Ovary (tissue), 3 donors: ENCODE data around the gene SAMD9.

Experiments used
- EP300 ChIP-seq: sonication (generic); formaldehyde crosslinking; IDR thresholded peaks from one replicate; pipeline ENCODE4 v1.6.1; 2017; ENCODE audit warnings: antibody characterized with exemption
- POLR2A ChIP-seq: fragments of 450-650 bp; IDR thresholded peaks from one replicate; pipeline ENCODE4 v1.6.1; 2017; ENCODE audit warnings: antibody characterized with exemption, mild to moderate bottlenecking, moderate library complexity
- TF ChIP-seq, protein P1 (sequence below), 3 donors: fragments of 450-650 bp in 2 of 3; fragments of 200-600 bp in 1 of 3; IDR thresholded peaks; one replicate each; pipeline versions ENCODE4 v1.5.1 to v1.8.0; 2016 to 2022; ENCODE audit warnings: antibody characterized with exemption in 3 of 3, mild to moderate bottlenecking in 1 of 3
- donor health status: DM: no; HTN: no; CAD: no.

DNA sequence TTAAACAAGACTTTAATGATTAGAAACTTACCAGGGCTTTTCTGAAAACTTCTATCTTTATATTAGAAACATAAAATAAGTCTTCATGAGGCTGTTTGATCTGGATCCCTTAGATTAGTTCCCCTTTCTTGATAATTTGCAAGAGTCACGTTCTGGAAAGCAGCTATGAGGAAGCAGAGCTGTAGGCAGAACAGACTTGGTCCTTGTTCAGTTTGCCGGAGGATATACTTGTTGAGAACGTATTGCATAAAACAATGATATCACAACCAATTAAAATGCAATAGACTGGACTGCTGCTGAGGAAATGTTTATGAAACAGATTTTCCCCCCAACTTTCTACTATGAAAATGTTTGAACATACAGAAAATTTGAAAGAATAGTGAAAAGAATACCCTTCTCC, 27.6 kb upstream of the SAMD9 start:
- TF ChIP-seq, protein P1, sequence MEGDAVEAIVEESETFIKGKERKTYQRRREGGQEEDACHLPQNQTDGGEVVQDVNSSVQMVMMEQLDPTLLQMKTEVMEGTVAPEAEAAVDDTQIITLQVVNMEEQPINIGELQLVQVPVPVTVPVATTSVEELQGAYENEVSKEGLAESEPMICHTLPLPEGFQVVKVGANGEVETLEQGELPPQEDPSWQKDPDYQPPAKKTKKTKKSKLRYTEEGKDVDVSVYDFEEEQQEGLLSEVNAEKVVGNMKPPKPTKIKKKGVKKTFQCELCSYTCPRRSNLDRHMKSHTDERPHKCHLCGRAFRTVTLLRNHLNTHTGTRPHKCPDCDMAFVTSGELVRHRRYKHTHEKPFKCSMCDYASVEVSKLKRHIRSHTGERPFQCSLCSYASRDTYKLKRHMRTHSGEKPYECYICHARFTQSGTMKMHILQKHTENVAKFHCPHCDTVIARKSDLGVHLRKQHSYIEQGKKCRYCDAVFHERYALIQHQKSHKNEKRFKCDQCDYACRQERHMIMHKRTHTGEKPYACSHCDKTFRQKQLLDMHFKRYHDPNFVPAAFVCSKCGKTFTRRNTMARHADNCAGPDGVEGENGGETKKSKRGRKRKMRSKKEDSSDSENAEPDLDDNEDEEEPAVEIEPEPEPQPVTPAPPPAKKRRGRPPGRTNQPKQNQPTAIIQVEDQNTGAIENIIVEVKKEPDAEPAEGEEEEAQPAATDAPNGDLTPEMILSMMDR (IDR thresholded peaks at IDR 0.05): no peak
- TF ChIP-seq POLR2A: no peak
- TF ChIP-seq EP300: no peak
